ENCODE results near the gene CDC42SE2.

DNA sequence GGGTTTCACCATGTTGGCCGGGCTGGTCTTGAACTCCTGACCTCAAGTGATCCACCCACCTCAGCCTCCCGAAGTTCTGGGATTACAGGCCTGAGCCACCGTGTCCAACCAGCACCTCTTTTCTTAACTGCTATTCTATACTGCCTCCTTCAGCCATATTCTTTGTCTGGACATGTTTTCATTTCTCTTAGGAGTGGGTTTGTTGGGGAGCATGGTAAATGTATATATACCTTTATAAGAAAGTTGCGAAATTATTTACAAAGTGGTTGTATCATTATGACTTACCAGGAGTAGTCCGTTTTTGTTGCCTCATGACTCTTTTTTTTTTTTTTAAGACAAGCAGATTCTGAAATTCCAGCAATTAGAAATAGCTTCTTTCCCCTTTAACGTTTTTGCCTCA is 38.7 kb downstream of the CDC42SE2 start:
- no peak for TF ChIP-seq POLR2A (IDR thresholded peaks at IDR 0.05)
- TF ChIP-seq, protein P1, sequence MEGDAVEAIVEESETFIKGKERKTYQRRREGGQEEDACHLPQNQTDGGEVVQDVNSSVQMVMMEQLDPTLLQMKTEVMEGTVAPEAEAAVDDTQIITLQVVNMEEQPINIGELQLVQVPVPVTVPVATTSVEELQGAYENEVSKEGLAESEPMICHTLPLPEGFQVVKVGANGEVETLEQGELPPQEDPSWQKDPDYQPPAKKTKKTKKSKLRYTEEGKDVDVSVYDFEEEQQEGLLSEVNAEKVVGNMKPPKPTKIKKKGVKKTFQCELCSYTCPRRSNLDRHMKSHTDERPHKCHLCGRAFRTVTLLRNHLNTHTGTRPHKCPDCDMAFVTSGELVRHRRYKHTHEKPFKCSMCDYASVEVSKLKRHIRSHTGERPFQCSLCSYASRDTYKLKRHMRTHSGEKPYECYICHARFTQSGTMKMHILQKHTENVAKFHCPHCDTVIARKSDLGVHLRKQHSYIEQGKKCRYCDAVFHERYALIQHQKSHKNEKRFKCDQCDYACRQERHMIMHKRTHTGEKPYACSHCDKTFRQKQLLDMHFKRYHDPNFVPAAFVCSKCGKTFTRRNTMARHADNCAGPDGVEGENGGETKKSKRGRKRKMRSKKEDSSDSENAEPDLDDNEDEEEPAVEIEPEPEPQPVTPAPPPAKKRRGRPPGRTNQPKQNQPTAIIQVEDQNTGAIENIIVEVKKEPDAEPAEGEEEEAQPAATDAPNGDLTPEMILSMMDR (IDR thresholded peaks at IDR 0.05 in 4 of 5, conservative IDR thresholded peaks at IDR 0.05 in 1 of 5), result no peak
